ENCODE measurements around the gene BMI1. TPM values are rescaled to one million over a fixed set of nuclear protein-coding genes. Genes with fewer than 3 reads are reported as not detected.

The BMI1 gene
- total and polyA plus RNA-seq, 8 donors: 14.9 to 228 (median 38.2) TPM

DNA sequence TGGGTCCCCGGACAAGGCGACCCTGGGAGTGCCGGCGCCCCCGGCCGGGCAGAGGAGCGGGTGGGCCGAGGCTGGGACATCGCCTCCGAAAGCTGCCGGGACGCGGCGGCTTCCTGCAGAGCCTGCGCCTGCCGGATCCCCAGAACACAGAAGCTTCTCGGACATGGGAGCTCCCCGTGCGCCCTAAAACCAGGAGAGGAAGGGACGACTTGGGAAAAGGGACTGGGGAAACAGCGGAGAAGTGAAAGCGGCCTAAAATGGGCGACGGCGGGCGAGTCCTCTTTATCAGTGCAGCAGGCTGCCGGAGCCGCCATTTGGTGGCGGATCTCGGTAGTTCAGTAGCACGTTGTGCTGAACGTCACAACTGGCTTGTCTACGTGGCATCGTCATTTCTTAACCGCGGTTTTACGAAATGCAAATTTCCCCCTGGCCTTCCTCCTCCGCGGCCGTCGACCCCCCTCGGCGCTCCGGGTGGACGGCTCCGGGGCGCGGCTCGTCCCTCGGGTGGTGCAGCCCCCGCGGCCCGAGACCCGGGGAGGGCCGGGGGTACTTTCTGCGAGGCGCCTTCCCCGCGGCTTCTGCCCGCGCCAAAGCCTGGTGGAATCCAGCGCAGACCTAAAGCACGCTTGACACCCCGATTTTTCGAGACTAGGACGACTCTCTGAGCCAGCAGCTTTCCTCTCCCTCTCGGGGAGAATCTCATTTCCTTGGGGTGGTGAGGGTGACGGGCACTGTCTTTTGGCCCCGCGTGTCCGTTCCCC, 14.5 kb downstream of the BMI1 start:
- Histone ChIP-seq H3K27me3 (peaks cover 41 to 72% (median 57%) of the 10 kb centered on the region in 3 donors), H3K27ac (peak overlapping the region in 1 of 5 donors; percentile 31), H3K4me1 (peaks cover 27 to 41% (median 35%) of the 10 kb centered on the region in 4 donors), H3K9me3 (peaks cover 0 to 13% (median 3%) of the 10 kb centered on the region in 4 donors), H3K4me3 (peak overlapping the region; percentile 39 to 53 (median 48)), H3K36me3 (peaks cover 0 to 2% (median 0%) of the 10 kb centered on the region in 4 donors)
- peak; percentile 53 to 90 for DNase-seq
- intact Hi-C loops (cut with DNase I; ENCODE audit: low total_unique reads): no loop called here
- WGBS, 5 donors: 3 to 6% (median 5%) methylated on average over 30 to 71 of the region's 71 CpGs
- TF ChIP-seq EP300 (IDR thresholded peaks at IDR 0.05): no peak
- TF ChIP-seq, protein P1, sequence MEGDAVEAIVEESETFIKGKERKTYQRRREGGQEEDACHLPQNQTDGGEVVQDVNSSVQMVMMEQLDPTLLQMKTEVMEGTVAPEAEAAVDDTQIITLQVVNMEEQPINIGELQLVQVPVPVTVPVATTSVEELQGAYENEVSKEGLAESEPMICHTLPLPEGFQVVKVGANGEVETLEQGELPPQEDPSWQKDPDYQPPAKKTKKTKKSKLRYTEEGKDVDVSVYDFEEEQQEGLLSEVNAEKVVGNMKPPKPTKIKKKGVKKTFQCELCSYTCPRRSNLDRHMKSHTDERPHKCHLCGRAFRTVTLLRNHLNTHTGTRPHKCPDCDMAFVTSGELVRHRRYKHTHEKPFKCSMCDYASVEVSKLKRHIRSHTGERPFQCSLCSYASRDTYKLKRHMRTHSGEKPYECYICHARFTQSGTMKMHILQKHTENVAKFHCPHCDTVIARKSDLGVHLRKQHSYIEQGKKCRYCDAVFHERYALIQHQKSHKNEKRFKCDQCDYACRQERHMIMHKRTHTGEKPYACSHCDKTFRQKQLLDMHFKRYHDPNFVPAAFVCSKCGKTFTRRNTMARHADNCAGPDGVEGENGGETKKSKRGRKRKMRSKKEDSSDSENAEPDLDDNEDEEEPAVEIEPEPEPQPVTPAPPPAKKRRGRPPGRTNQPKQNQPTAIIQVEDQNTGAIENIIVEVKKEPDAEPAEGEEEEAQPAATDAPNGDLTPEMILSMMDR (IDR thresholded peaks at IDR 0.05): peak in 3 of 7 experiments; percentile 13 to 20 (median 16)

DNA sequence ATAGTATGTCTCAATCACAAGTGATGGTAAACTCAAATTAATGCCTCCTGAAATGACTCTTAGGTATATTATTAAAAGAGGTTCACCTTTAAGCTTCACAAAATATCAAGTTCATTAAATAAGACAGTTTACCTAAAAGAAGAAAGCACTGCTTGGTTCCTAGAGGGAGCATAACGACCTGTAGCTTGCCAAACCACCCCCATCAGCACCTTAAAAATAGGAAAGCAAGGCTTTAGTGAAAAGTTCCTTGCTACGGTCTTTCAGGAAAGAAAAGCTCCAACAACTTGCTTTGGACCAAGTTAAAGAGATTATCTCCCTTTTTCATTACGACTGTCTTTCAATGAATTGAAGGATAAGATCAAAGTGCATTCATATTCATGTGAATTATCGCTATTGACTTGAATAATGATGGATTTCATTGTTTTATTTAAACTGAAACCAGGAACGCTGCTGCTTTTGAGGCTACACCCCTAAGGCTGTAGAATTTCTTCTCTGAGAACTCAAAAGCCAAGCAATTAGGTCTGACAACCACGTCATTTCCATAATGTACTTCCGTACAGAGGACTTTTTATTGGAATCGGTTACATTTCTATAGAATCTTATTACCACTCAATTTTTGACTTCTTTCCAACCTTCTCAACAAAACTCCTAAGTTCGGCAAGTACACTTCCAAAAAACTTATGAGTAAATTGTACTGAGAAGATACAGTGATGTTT, 17.4 kb downstream of the BMI1 start:
- Histone ChIP-seq H3K9me3 (peaks cover 0 to 13% (median 3%) of the 10 kb centered on the region in 4 donors), H3K4me1 (peaks cover 27 to 50% (median 44%) of the 10 kb centered on the region in 4 donors), H3K27me3 (peaks cover 45 to 91% (median 78%) of the 10 kb centered on the region in 3 donors), H3K36me3 (no peaks in the 10 kb centered on the region), H3K27ac (no peak overlapping the region), H3K4me3 (no peak overlapping the region)
- TF ChIP-seq POLR2AphosphoS5 (IDR thresholded peaks at IDR 0.05) (no peak), EP300 (IDR thresholded peaks at IDR 0.05) (no peak), POLR2A (IDR thresholded peaks at IDR 0.05) (no peak)
- TF ChIP-seq, protein P1 (IDR thresholded peaks at IDR 0.05): no peak
- 20 to 23% (median 22%) methylated on average over 9 of the region's 9 CpGs for WGBS, 5 donors
- no peak for DNase-seq
- intact Hi-C loops (cut with DNase I; ENCODE audit: low total_unique reads): no loop called here

DNA sequence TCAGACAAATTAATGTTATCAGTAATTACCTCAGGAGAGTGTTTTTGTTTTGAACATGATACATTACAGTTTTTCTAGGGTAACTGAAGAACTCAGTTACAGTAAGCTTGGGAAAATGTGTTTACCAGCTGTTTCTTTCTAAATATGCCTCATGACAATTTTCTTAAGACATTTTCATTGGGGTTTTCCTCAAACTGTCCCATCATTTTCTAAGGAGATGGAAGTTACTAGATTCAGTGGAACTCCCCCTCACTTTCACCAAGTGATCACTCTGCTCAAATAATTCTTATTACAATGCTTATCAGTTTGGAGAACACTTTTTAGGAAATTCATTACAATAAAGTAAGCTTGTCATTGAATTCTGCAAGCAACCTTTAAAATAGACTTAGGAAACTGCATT, 18.0 kb downstream of the BMI1 start:
- H3K36me3 ChIP-seq: no peaks in the 10 kb centered on the region
- no peak for DNase-seq
- H3K4me1 ChIP-seq: peaks cover 27 to 48% (median 42%) of the 10 kb centered on the region in 4 donors
- TF ChIP-seq, protein P1 (IDR thresholded peaks at IDR 0.05): no peak
- TF ChIP-seq POLR2AphosphoS5 (IDR thresholded peaks at IDR 0.05): no peak
- intact Hi-C loops (cut with DNase I; ENCODE audit: low total_unique reads): no loop called here
- no peak overlapping the region for H3K4me3 ChIP-seq
- H3K27me3 ChIP-seq: peaks cover 47 to 91% (median 76%) of the 10 kb centered on the region in 3 donors
- no peak overlapping the region for H3K27ac ChIP-seq
- H3K9me3 ChIP-seq: peaks cover 0 to 13% (median 3%) of the 10 kb centered on the region in 4 donors

DNA sequence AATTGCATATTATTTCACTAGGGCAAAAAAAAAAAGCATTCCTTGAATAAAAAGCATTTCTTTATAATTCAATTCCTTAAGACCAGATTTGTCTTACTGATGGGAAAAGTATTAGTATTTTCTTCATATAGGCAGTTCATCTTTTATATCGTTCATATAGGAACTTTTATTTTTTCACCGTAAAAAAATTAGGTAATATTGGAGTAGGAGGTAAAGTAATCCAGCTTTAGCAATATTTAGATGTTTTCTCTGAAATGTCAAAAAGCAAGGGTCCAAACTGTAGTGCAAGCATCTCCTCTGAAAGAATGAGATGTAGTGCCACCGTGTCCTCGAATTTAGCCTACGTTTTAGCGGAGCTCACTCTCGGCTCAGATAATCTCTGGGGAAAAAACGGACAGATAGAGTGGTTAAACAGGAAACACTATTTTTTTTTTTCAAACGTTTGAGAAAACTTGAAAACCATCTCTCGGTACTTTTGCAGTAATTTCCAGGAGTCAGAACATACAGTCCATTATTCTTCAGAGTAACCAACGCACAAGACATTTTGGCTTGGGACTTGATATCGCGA, 18.9 kb downstream of the BMI1 start:
- 0 to 2% (median 2%) methylated on average over 13 of the region's 13 CpGs for WGBS, 5 donors
- no peak for DNase-seq
- TF ChIP-seq, protein P1 (IDR thresholded peaks at IDR 0.05): no peak
- peak in 1 of 3 donors; percentile 44 for TF ChIP-seq POLR2AphosphoS5 (IDR thresholded peaks at IDR 0.05)
- Histone ChIP-seq H3K4me1 (peaks cover 25 to 39% (median 35%) of the 10 kb centered on the region in 4 donors), H3K36me3 (no peaks in the 10 kb centered on the region), H3K27me3 (peaks cover 44 to 91% (median 76%) of the 10 kb centered on the region in 3 donors), H3K27ac (peak overlapping the region in 4 of 5 donors; percentile 93 to 98 (median 96)), H3K9me3 (peaks cover 0 to 7% (median under 1%) of the 10 kb centered on the region in 4 donors), H3K4me3 (peak overlapping the region; percentile 61 to 83 (median 75))
- intact Hi-C loops (cut with DNase I; ENCODE audit: low total_unique reads): no loop called here

Measured in stomach (tissue), 9 donors.